NCI-H345 treated with DMSO at 0.1 percent for 48 hours (cell line): ENCODE results near the gene ATAD5.
"Not testable (repeated sequence)": the region's sequence is repeated elsewhere in the genome, so short reads cannot be mapped to it uniquely, and the experiment has no call there.

ENCODE experiments used
- DNase-seq: peaks from one replicate; lab custom pipeline; 2025; ENCODE audit not compliant: unreplicated experiment; lab: John Stamatoyannopoulos, UW

Gene ATAD5

GRCh38 chr17:30906101-30906911, 74.5 kb downstream of the ATAD5 start, which contains the start of gene TEFM:
TEFM (minus strand) TSS chr17:30906238; CDS start chr17:30906198, 40 bp downstream.
- peak; percentile 87 for DNase-seq

- DNase-seq, result no peak
Measured at GRCh38 chr17:30908717-30909420, 77.1 kb downstream of the ATAD5 start.

- DNase-seq, result not testable (repeated sequence)
Measured at GRCh38 chr17:30910151-30910550, 78.4 kb downstream of the ATAD5 start.

DNA sequence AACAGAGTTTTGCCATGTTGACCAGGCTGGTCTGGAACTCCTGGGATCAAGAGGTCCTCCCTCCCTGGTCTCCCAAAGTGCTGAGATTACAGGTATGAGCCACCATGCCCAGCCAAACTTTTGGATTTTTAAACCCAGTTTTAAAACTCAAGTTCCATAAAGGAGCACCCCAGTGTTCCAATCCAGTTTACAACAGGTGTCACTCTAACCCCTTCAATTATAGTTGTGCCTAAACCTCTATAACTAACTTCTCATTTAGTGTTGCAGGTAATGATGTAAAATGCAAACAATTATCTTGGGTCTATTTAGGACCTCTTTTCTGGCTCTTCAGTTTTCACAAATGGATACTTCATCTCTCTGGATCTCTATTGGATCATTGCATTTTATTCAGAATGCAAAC, 82.2 kb downstream of the ATAD5 start:
- no peak for DNase-seq

- DNase-seq, result no peak
Measured at GRCh38 chr17:30915833-30916611, 84.3 kb downstream of the ATAD5 start.

- DNase-seq, result no peak
Measured at GRCh38 chr17:30917050-30917449, 85.3 kb downstream of the ATAD5 start.

GRCh38 chr17:30920282-30920681, 88.5 kb downstream of the ATAD5 start:
- no peak for DNase-seq

DNA sequence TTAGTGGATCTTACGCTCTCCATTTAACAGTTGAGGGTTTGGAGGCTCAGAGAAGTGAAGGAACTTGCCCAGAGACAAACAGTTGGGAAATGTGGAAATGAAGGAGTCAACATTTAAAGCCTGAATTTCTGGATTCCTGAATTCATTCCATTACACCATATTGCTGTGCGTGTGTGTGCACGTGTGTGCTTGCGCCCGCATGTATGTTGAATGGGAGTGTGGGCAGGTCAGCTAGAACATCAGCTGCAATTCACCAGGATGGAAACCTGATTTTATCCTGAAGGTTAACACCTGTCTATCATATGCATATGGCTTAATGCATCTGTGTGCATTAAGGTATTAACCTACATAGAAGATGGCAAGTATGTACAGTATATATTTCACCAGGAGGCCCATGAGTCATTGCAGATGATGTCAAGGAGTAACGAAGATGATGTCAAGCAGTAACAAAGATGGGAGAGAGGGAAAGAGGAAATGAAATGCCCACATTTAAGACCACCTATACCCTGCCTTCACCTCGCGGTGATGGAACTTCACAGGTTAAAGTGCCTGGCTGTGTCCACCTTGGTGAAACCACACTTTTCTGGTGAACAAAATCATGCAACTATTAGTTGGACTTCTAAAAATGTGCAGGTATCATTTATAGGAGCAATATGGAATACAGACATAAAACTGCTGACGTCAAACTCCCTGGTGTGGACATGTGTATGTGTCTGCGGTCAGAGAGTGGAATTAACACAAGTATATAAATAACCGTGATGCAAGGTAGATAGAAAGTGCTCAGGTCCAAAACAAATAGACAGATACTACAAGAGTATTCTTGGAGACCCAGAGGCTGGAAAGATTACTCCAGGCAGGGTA, 89.1 kb downstream of the ATAD5 start:
- DNase-seq, result no peak

DNA sequence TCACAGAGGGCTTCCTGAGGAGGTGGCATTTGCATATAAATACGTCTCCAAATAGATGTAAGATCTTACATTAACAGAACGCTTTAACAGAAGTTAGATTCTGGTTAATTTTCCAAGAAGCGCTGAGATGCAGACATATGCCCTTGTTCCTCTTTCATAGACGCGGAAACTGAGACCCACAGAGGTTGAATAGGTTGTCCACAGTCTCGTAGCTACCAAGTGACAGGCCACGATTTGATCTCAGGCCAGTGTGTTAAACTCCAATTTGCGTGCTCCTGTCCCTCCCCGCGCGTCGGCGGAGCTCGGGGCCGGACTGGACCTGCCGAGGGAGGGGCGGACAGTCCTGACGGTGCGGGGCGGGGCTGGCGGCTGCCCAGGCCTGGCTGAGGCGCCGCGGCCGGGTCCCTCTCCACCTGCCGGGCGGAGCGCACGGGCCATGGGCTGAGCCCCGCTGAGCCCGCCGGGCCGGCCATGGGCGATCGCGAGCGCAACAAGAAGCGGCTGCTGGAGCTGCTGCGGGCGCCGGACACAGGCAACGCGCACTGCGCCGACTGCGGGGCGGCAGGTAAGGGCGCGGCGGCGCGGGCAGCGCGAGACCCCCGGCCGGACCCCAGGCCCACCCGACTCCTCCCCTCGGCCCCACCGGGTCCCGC, 89.9 kb downstream of the ATAD5 start, which contains the start of gene ADAP2:
Gene ADAP2 (plus strand): TSS at position 402 of the 653 bp plus-strand sequence. CDS start 70 bp downstream, at position 472.
- no peak for DNase-seq

DNA sequence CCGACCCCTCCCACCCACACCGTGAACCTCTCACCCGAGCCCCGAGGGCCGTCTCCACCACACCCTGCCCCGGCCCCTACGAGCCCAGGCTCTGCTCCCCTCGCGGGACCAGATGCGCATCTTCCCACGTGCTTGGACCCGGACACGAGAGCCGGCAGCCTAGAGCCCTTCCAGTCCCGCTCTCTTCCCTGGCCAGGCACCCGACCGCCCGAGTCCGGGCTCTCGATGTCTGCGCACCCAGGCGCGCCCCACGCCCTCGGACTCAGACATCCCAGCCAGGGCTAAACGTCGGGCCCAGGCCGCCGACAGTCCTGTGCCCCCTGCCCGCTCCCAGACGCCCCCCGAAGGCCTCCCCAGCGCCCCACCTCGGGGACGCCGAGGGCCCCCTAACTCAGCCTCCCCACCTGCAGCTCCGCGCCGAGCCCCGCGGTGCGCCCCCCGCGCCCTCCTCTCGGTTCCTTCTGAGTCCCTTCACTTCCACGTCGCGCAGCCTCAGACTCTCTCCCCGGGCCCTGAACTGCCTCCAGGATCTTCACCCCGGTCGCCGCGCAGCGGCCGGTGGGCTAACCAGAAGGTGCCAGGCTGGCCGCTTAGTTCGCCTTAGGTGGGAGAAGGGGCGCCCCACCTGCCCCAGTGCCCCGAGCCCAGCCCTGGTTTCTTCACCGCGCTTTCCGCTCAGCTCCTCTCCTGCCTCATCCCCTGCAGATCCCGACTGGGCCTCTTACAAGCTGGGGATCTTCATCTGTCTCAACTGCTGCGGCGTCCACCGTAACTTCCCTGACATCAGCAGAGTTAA, 90.7 kb downstream of the ATAD5 start:
- no peak for DNase-seq

DNA sequence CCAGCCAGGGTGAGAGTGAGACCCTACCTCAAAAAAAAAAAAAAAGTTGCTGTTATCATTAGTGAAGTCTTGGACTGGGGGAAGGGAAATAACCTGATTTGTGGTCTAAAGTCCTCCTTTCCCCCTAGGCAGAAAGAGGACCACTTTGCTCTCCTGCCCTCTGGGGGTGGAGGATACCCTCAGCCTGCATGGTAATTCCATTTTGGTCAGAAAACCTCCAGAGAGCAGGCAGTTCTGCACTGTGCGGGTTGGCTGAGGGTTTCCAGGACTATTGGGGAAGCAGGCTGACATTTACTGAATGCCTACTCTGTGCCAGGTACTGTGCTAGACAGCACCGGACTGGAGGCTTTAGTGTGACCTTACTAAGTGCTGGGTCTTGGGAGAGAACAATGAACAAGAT, 92.6 kb downstream of the ATAD5 start:
- DNase-seq, result no peak

DNA sequence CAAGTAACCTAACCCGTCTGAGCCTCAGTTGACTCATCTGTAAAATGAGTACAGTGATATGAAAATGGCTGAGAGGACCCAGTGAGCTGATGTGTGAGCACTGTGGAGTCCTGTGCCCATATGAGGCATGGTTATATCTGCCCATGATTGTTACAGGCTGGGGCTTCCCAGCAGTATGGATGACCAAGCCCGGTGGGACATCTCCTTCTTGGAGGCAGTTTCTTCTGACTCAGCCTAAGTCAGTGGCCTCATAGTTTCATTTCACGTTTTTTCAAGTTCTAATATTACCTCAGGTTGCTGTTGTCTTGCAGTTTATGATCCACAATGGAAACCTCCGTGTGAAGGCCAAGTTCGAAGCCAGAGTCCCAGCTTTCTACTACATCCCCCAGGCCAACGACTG, 94.8 kb downstream of the ATAD5 start:
- no peak for DNase-seq

DNA sequence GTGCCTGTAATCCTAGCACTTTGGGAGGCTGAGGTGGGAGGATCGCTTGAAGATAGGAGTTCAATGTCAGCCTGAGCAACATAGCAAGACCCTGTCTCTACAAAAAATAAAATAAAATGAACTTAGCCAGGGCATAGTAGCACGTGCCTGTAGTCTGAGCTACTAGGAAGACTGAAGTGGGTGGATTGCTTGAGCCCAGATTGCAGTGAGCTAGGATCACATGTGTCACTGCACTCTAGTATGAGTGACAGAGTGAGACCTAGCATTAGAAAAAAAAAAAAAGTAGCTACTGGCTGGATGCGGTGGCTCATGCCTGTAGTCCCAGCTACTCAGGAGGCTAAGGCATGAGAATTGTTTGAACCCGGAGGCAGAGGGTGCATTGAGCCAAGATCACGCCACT, 96.0 kb downstream of the ATAD5 start:
- no peak for DNase-seq

DNA sequence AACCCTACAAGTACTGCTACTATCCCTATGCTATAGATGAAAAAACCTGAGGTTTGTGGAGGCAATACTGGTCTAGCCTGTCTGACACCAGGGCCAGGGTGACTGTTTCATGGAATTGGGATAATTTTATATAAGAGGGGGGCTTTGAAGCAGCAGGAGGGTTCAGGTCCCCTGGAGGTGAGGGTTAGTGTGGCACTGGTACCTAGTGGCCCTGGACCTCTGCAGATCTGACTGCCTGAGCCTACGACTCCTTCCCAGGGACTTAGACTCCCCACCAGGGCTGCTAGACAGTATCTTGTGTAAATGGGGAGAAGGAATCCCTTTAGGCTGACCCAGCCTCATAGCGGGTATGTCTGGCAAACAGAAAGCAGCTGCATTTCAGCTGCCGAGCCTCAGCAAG, 96.8 kb downstream of the ATAD5 start:
- DNase-seq, result no peak

DNA sequence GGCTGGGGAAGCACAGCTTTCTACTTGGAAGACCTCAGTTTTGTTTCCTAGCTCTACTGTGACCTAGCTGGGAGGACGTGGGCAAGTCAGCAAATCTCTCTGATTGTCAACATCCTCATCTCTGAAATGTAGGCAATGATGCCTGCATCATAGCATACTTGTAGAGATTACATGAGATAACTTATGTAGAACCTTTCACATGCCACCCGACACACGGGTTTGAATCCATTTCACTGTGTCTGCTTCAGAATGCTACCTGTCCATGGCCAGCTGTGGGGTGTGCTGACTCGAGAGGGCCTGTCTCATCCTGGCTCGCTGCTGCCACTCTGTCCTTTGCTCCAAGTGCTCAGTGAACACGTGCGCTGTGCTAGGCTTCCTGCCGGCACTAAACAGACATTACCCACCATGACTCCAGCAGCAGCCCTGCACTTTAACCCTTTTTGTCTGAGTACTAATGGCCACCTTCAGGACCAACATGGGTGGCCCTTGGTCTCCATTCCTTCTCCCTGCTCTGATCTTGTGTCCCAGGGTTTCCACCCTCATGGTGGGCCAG, 97.4 kb downstream of the ATAD5 start:
- no peak for DNase-seq

GRCh38 chr17:30929861-30930260, 98.1 kb downstream of the ATAD5 start:
- not testable (repeated sequence) for DNase-seq

GRCh38 chr17:30930495-30930894, 98.7 kb downstream of the ATAD5 start:
- no peak for DNase-seq

GRCh38 chr17:30931582-30931981, 99.8 kb downstream of the ATAD5 start:
- DNase-seq, result not testable (repeated sequence)

GRCh38 chr17:30933966-30934365, 102.2 kb downstream of the ATAD5 start:
- DNase-seq, result no peak
